Fibroblast of mammary gland (primary cell): Measurements from ENCODE around the gene PIK3C2G.
A peak's percentile ranks its signal among the peaks of the same experiment; 100 is the strongest.

Source experiments
- DNase-seq: peaks from one replicate; pipeline ENCODE4 v3.0.0-alpha.2; 2010; ENCODE audit warnings: low read depth
- H3K4me3 ChIP-seq: 2 replicates; pipeline ENCODE4 v1.5.1; 2011; ENCODE audit warnings: low read depth, mild to moderate bottlenecking, low read length, moderate library complexity; ENCODE audit not compliant: control insufficient read depth
- CTCF ChIP-seq: conservative IDR thresholded peaks from 2 replicates; pipeline ENCODE4 v1.5.1; 2011; ENCODE audit warnings: low read depth, low read length, inconsistent platforms; ENCODE audit not compliant: control insufficient read depth, insufficient read depth

PIK3C2G gene

GRCh38 chr12:18387706-18388105 is 126.4 kb downstream of the PIK3C2G start:
- no peak for TF ChIP-seq CTCF
- no peak for DNase-seq
- no peak overlapping the region for H3K4me3 ChIP-seq

GRCh38 chr12:18389820-18390219 is 128.5 kb downstream of the PIK3C2G start:
- no peak for DNase-seq
- H3K4me3 ChIP-seq, result no peak overlapping the region
- no peak for TF ChIP-seq CTCF

- no peak for DNase-seq
- no peak overlapping the region for H3K4me3 ChIP-seq
- TF ChIP-seq CTCF, result no peak
Observed at GRCh38 chr12:18391151-18391550, 129.8 kb downstream of the PIK3C2G start.

DNA sequence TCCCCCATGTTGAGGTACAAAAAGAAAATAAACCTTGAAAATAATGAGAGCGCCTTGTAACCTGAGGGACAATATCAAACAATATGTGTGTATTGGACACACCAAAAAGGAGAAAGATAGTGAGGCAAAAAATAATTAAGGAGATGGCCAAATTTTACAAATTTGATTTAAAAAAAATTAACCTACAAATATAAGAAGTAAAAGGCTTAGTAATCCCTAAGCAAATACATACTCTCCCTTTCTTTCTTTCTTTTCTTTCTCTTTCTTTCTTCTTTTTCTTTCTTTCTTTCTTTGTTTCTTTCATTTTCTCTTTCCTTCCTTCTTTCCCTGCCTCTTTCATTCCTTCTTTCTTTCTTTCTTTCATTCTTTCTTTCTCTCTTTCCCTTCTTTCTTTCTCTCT is 133.4 kb downstream of the PIK3C2G start:
- TF ChIP-seq CTCF, result no peak
- no peak for DNase-seq
- H3K4me3 ChIP-seq, result no peak overlapping the region

- no peak overlapping the region for H3K4me3 ChIP-seq
- no peak for TF ChIP-seq CTCF
- peak; percentile 22 for DNase-seq
Observed at GRCh38 chr12:18400186-18400585, 138.9 kb downstream of the PIK3C2G start.

- DNase-seq, result no peak
- no peak overlapping the region for H3K4me3 ChIP-seq
- no peak for TF ChIP-seq CTCF
Observed at GRCh38 chr12:18402872-18403611, 141.7 kb downstream of the PIK3C2G start.
